Measurements from ENCODE around the gene WAPL.

The WAPL gene

DNA sequence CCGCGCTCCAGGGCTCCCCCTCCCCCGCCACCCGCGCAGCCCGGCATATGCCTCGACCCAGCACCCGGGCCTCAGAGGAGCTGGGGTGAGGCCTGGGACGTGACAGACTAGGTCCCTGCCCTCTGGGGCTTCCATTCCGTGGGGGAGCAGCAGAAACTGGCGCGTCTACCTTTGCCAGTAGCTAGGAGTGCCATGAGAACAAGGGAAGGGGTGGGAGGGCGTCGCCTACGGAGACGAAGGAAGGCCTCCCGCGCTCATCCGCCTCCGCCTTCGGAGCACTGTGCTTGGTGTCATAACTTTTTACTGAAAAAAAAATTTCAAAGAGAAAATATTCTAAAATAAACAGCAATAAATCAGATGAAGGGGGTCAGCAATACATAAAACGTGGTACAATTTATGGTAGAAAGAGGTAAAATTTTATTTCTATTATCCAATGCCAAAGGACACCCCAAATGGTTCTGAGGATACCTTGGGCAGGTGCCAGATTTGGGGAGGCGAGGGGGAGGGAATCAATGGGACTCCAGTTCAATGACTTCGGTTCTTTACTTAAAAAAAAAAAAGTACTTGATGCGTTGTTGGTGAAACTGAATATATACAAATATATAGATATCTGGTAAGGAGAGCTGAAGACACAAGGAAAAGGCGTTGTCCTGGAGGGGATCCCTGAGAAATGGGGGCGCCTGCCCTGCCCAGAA is 119.9 kb downstream of the WAPL start:
- WGBS, 2 donors (ENCODE audit: extremely low coverage in 2 of 2, insufficient read length in 2 of 2, insufficient replicate concordance in 1 of 2), result no CpG with 5 or more reads among the region's 27 CpGs
- no peak for DNase-seq (ENCODE audit: low spot score)
- H3K14ac ChIP-seq (ENCODE audit: low read length), result peak overlapping the region; percentile 56

GRCh38 chr10:86400705-86401587 is 120.6 kb downstream of the WAPL start:
- no peak for DNase-seq (ENCODE audit: low spot score)
- peaks cover 13 to 65% (median 32%) of the 10 kb centered on the region in 3 experiments for H3K27me3 ChIP-seq (ENCODE audit: control insufficient read depth in 3 of 3, insufficient read depth in 3 of 3, low read depth in 1 of 3, low read length in 3 of 3)
- peak overlapping the region; percentile 22 for H2BK12ac ChIP-seq (ENCODE audit: low read length)
- peak overlapping the region; percentile 97 for H3K18ac ChIP-seq (ENCODE audit: low read length)
- peaks cover 7 to 9% of the 10 kb centered on the region in 2 donors for H3K4me1 ChIP-seq (ENCODE audit: control insufficient read depth in 2 of 2, insufficient read depth in 1 of 2, low read depth in 1 of 2, low read length in 2 of 2)
- H2BK120ac ChIP-seq (ENCODE audit: low read depth, low read length), result no peak overlapping the region
- H3K9ac ChIP-seq (ENCODE audit: low read depth, low read length, poor library complexity), result peak overlapping the region; percentile 91
- no peak overlapping the region for H3K27ac ChIP-seq (replicated peaks; ENCODE audit: low read length)
- H2AFZ ChIP-seq (ENCODE audit: low read length), result peak overlapping the region; percentile 100
- peak overlapping the region; percentile 63 for H2AK5ac ChIP-seq (ENCODE audit: low read depth, low read length)
- H2BK5ac ChIP-seq (ENCODE audit: low read length), result peak overlapping the region; percentile 53
- peak overlapping the region; percentile 98 for H4K8ac ChIP-seq (ENCODE audit: low read depth, low read length)
- H4K91ac ChIP-seq (ENCODE audit: low read depth, low read length, poor library complexity), result no peak overlapping the region
- H3K79me1 ChIP-seq (ENCODE audit: low read depth, low read length), result no peaks in the 10 kb centered on the region
- H3K23ac ChIP-seq (ENCODE audit: low read depth, low read length, poor library complexity), result peak overlapping the region; percentile 96
- H3K9me3 ChIP-seq (replicated peaks in 1 of 2; ENCODE audit: control insufficient read depth in 2 of 2, insufficient read depth in 1 of 2, low read depth in 1 of 2, low read length in 2 of 2), result peaks cover 0 to 3% of the 10 kb centered on the region in 2 donors
- H2BK15ac ChIP-seq (ENCODE audit: low read length), result peak overlapping the region; percentile 89
- H3K14ac ChIP-seq (ENCODE audit: low read length), result peak overlapping the region; percentile 56
- H3K36me3 ChIP-seq (replicated peaks in 1 of 2; ENCODE audit: control insufficient read depth in 2 of 2, insufficient read depth in 2 of 2, low read length in 2 of 2), result no peaks in the 10 kb centered on the region
- no peak overlapping the region for H3K4ac ChIP-seq (ENCODE audit: low read length)
- H3K4me3 ChIP-seq (ENCODE audit: low read length in 2 of 2), result peak overlapping the region; percentile 57 to 84
- H3K4me2 ChIP-seq (ENCODE audit: insufficient read depth, low read length, poor library complexity, severe bottlenecking), result peak overlapping the region; percentile 91
- no CpG with 5 or more reads among the region's 76 CpGs for WGBS, 2 donors (ENCODE audit: extremely low coverage in 2 of 2, insufficient read length in 2 of 2, insufficient replicate concordance in 1 of 2)

More for the DNA sequence above, 119.9 kb downstream of the WAPL start:
- no peak overlapping the region for H2BK120ac ChIP-seq (ENCODE audit: low read depth, low read length)
- H3K4ac ChIP-seq (ENCODE audit: low read length), result no peak overlapping the region
- H3K36me3 ChIP-seq (replicated peaks in 1 of 2; ENCODE audit: control insufficient read depth in 2 of 2, insufficient read depth in 2 of 2, low read length in 2 of 2), result no peaks in the 10 kb centered on the region
- H3K9ac ChIP-seq (ENCODE audit: low read depth, low read length, poor library complexity), result peak overlapping the region; percentile 84
- H3K4me2 ChIP-seq (ENCODE audit: insufficient read depth, low read length, poor library complexity, severe bottlenecking), result peak overlapping the region; percentile 91
- H3K23ac ChIP-seq (ENCODE audit: low read depth, low read length, poor library complexity), result peak overlapping the region; percentile 89
- peak overlapping the region; percentile 100 for H2AFZ ChIP-seq (ENCODE audit: low read length)
- peaks cover 13 to 58% (median 32%) of the 10 kb centered on the region in 3 experiments for H3K27me3 ChIP-seq (ENCODE audit: control insufficient read depth in 3 of 3, insufficient read depth in 3 of 3, low read depth in 1 of 3, low read length in 3 of 3)
- peak overlapping the region; percentile 97 for H3K18ac ChIP-seq (ENCODE audit: low read length)
- no peak overlapping the region for H4K91ac ChIP-seq (ENCODE audit: low read depth, low read length, poor library complexity)
- H2BK15ac ChIP-seq (ENCODE audit: low read length), result peak overlapping the region; percentile 89
- no peak overlapping the region for H2BK5ac ChIP-seq (ENCODE audit: low read length)
- no peak overlapping the region for H2BK12ac ChIP-seq (ENCODE audit: low read length)
- peaks cover 7 to 9% of the 10 kb centered on the region in 2 donors for H3K4me1 ChIP-seq (ENCODE audit: control insufficient read depth in 2 of 2, insufficient read depth in 1 of 2, low read depth in 1 of 2, low read length in 2 of 2)
- peak overlapping the region in 1 of 2 donors; percentile 84 for H3K4me3 ChIP-seq (ENCODE audit: low read length in 2 of 2)
- H3K9me3 ChIP-seq (replicated peaks in 1 of 2; ENCODE audit: control insufficient read depth in 2 of 2, insufficient read depth in 1 of 2, low read depth in 1 of 2, low read length in 2 of 2), result peaks cover 0 to 3% of the 10 kb centered on the region in 2 donors
- H3K27ac ChIP-seq (replicated peaks; ENCODE audit: low read length), result no peak overlapping the region
- H3K79me1 ChIP-seq (ENCODE audit: low read depth, low read length), result no peaks in the 10 kb centered on the region
- H2AK5ac ChIP-seq (ENCODE audit: low read depth, low read length), result no peak overlapping the region
- peak overlapping the region; percentile 98 for H4K8ac ChIP-seq (ENCODE audit: low read depth, low read length)

- Histone ChIP-seq H2BK15ac (ENCODE audit: low read length) (no peak overlapping the region), H3K4me2 (ENCODE audit: insufficient read depth, low read length, poor library complexity, severe bottlenecking) (peak overlapping the region; percentile 91), H3K4ac (ENCODE audit: low read length) (no peak overlapping the region), H2BK120ac (ENCODE audit: low read depth, low read length) (no peak overlapping the region), H4K8ac (ENCODE audit: low read depth, low read length) (no peak overlapping the region), H3K18ac (ENCODE audit: low read length) (peak overlapping the region; percentile 97), H4K91ac (ENCODE audit: low read depth, low read length, poor library complexity) (no peak overlapping the region), H3K36me3 (replicated peaks in 1 of 2; ENCODE audit: control insufficient read depth in 2 of 2, insufficient read depth in 2 of 2, low read length in 2 of 2) (no peaks in the 10 kb centered on the region), H3K4me1 (ENCODE audit: control insufficient read depth in 2 of 2, insufficient read depth in 1 of 2, low read depth in 1 of 2, low read length in 2 of 2) (peaks cover 7 to 9% of the 10 kb centered on the region in 2 donors), H3K79me1 (ENCODE audit: low read depth, low read length) (no peaks in the 10 kb centered on the region), H2BK12ac (ENCODE audit: low read length) (peak overlapping the region; percentile 94), H3K27me3 (ENCODE audit: control insufficient read depth in 3 of 3, insufficient read depth in 3 of 3, low read depth in 1 of 3, low read length in 3 of 3) (peaks cover 13 to 65% (median 32%) of the 10 kb centered on the region in 3 experiments), H2BK5ac (ENCODE audit: low read length) (peak overlapping the region; percentile 53), H2AK5ac (ENCODE audit: low read depth, low read length) (no peak overlapping the region), H3K23ac (ENCODE audit: low read depth, low read length, poor library complexity) (peak overlapping the region; percentile 96), H3K9me3 (replicated peaks in 1 of 2; ENCODE audit: control insufficient read depth in 2 of 2, insufficient read depth in 1 of 2, low read depth in 1 of 2, low read length in 2 of 2) (no peaks in the 10 kb centered on the region), H3K14ac (ENCODE audit: low read length) (no peak overlapping the region), H3K4me3 (ENCODE audit: low read length in 2 of 2) (peak overlapping the region; percentile 57 to 84), H3K27ac (replicated peaks; ENCODE audit: low read length) (peak overlapping the region; percentile 57), H3K9ac (ENCODE audit: low read depth, low read length, poor library complexity) (peak overlapping the region; percentile 91), H2AFZ (ENCODE audit: low read length) (peak overlapping the region; percentile 100)
- WGBS, 2 donors (ENCODE audit: extremely low coverage in 2 of 2, insufficient read length in 2 of 2, insufficient replicate concordance in 1 of 2), result no CpG with 5 or more reads among the region's 90 CpGs
- peak; percentile 92 for DNase-seq (ENCODE audit: low spot score)
Observed at GRCh38 chr10:86399879-86400704, 121.5 kb downstream of the WAPL start.

All from neuronal stem cell (in vitro differentiated cells).